GM12872 (cell line): ENCODE measurements around the gene C10orf90.

ENCODE experiments used
- TF ChIP-seq, protein P1 (sequence below): IDR thresholded peaks from 3 replicates; pipeline ENCODE4 v1.5.1; 2011; ENCODE audit warnings: low read depth, mild to moderate bottlenecking, low read length, moderate library complexity; ENCODE audit not compliant: insufficient read depth

The C10orf90 gene

DNA sequence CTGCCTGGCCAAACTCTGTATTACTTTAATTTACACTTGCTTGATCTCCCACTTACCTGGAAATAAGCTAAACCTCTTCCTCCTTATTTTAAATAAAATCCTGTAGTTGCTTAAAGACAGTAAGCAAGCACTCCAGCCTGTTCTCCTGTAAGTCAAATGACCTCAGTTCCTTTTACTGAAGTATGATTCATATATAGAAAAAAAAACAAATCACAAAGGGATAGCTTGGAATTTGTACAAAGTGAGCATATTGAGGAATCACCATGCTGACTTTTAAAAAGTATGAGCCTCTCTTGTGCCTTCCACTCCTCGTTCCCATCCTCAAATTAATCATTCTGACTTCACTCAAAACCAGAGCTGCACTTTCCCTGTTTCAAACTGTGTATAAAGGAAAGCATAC, 52.0 kb downstream of the C10orf90 start:
- TF ChIP-seq, protein P1, sequence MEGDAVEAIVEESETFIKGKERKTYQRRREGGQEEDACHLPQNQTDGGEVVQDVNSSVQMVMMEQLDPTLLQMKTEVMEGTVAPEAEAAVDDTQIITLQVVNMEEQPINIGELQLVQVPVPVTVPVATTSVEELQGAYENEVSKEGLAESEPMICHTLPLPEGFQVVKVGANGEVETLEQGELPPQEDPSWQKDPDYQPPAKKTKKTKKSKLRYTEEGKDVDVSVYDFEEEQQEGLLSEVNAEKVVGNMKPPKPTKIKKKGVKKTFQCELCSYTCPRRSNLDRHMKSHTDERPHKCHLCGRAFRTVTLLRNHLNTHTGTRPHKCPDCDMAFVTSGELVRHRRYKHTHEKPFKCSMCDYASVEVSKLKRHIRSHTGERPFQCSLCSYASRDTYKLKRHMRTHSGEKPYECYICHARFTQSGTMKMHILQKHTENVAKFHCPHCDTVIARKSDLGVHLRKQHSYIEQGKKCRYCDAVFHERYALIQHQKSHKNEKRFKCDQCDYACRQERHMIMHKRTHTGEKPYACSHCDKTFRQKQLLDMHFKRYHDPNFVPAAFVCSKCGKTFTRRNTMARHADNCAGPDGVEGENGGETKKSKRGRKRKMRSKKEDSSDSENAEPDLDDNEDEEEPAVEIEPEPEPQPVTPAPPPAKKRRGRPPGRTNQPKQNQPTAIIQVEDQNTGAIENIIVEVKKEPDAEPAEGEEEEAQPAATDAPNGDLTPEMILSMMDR = no peak

DNA sequence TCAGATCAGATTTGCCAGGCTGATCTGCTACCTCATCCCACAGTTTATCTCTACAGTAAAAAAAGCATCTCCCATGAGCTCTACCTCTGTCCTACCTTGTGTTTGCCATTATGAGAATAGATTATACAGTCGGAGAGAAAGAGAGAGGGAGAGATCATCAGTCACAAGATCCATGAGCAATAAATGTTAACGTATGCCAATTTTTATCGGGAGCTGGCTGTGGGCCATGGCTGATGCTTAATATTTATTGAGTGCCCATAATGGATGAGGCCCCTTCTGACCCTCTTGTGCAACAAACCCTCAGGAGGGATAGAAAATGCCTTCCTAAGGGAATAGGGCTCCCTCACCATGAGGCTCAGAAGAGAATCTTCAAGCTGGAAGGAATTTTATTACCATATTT, 52.8 kb downstream of the C10orf90 start:
- TF ChIP-seq, protein P1 = no peak

DNA sequence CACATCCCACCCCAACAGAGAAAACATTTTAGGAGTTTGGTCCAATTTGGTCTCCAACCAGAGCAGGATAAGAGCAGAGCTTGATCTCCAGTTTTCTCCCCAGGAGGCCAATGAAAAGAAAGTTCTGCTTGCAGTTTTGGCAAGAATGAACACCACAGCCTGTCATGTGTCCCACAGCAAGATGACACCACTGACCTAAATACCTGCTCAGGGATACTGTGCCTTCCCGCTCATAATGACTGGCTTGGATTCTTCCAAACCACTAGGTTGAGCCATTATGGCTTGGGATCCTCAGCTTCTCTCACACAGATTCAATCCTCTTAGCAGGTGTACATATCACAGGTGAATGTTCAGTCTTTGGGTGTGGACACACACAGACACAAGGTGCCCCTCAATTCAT, 53.3 kb downstream of the C10orf90 start:
- TF ChIP-seq, protein P1 = no peak

DNA sequence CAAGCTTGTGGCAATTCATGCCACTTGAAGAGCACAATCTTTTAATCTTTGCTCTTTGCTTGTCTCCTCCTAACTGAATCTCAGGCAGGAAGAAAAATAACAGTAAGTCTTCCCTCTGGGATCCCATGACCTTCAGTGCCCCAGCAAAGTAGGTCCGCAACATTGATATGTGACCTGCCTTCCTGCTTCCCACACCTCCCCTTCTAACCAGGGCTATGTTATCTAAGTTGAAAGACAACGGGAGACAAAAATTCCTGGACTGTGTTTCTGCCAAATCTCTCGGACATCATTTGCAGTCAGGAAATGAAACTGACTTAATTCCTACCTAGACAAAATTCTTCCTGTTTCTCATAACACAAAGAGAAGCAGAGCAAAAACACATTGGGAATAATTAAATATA, 53.8 kb downstream of the C10orf90 start:
- TF ChIP-seq, protein P1 = no peak

DNA sequence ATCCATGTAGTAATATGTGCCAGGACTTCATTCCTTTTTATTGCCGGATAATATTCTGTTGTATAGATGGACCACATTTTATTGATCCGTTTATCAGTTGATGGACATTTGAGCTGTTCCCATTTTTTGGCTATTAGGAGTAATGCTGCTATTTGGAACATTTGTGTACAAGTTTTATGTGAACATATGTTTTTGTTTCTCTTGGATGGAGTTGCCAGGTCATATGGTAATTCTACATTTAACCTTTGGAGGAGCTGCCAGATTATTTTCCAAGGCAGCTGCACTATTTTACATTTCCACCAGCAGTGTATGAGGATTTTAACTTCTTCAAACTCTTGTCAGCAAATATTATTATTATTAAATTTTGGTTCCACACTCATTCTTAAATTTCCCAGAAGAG, 59.2 kb downstream of the C10orf90 start:
- TF ChIP-seq, protein P1 = no peak

DNA sequence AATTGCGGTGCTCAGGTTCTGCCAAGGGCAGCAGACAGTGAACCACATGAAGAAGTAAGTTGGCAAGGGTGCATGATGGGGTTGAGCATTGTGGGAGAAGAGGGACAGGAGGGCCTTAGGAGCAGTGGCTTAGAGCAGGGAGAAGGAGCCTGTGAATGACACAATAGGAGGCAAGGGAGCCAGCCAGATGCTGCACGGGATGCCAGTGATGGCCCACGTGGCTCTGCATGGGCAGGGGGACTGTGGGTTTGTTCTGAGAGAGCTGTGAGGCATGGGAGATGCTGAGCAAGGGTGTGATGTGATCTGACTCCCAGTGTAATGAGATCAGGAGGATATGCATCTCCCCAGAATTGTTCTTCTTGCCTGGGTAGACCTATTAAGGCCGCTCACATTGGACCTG, 60.9 kb downstream of the C10orf90 start:
- TF ChIP-seq, protein P1 = no peak

DNA sequence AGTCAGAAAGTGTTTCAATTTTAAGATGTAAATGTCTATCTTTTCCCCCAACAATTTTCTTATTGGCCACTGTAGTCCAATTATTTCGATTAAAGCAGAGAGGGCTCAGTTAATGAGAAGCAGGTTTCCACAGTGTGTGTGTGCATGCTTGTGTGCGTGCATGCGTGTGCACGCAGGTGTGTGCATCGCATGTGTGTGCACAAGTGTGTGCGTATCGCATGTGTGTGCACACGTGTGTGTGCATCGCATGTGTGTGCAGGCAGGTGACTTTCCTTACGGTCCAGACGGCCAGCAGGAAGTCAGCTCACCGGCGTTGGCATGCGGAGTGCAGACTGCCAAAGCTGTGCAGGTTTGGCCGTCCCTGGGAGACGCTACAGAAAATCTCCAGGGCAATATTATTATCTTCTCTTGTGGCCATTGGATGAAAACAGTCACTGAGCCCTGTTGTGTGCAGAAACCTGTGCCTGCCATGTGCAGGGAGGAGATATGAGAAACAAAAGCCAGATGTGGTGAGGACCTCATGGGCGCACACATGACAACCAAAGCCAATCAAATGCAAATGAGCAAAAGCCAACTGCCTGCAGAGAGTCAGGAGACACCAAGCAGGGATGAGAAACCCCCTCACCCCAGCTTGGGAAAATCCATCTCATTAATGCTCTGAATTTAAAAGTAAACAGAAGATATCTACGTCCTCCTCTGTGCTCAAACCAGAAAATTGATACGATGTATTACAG, 70.4 kb downstream of the C10orf90 start:
- TF ChIP-seq, protein P1 = no peak
